Fibroblast of lung (primary cell): ENCODE measurements around the gene PRELID2.

ENCODE experiments used
- CTCF ChIP-seq, 2 donors: IDR thresholded peaks in 1 of 2; conservative IDR thresholded peaks in 1 of 2; 1 replicate in 1 of 2; 2 replicates in 1 of 2; pipeline ENCODE4 v1.5.1; 2011 to 2012; ENCODE audit warnings: low read length in 2 of 2, control low read depth in 1 of 2, inconsistent platforms in 1 of 2, low read depth in 1 of 2, mild to moderate bottlenecking in 1 of 2
- EZH2 ChIP-seq: IDR thresholded peaks from 2 replicates; pipeline ENCODE4 v1.5.1; 2012; ENCODE audit warnings: low read length, control low read depth, mild to moderate bottlenecking; ENCODE audit errors: missing control alignments

GRCh38 chr5:145834917-145835847, at the start of gene PRELID2:
- TF ChIP-seq CTCF (conservative IDR thresholded peaks at IDR 0.05 in 1 of 2, IDR thresholded peaks at IDR 0.05 in 1 of 2; ENCODE audit: low read depth in 1 of 2, low read length in 2 of 2), result no peak
- TF ChIP-seq EZH2, result no peak
